BJ (cell line): ENCODE data around the gene SF3B6. TPM values are rescaled to one million over a fixed set of nuclear protein-coding genes. Genes with fewer than 3 reads are reported as not detected.
A peak's percentile ranks its signal among the peaks of the same experiment; 100 is the strongest.

Experiments
- CTCF ChIA-PET: fragments of 350-600 bp; formaldehyde crosslinking; extraction: SDS; loops from one replicate; lab custom pipeline; 2021; ENCODE audit warnings: antibody characterized with exemption, inconsistent platforms; lab: Yijun Ruan, JAX
- POLR2A ChIA-PET: fragments of 300-600 bp; sonication (Branson Sonifier 250); formaldehyde crosslinking; extraction: SDS; loops from one replicate; lab custom pipeline; 2021; ENCODE audit warnings: antibody characterized with exemption; lab: Charles Lee
- DNase-seq: peaks from one replicate; pipeline ENCODE4 v3.0.0-alpha.2; 2011; ENCODE audit warnings: low read depth
- H3K27me3 ChIP-seq: 2 replicates; pipeline ENCODE4 v1.6.0; 2011; ENCODE audit warnings: low read length; ENCODE audit not compliant: control insufficient read depth, insufficient read depth
- H3K36me3 ChIP-seq: 2 replicates; pipeline ENCODE4 v1.5.1; 2011; ENCODE audit warnings: low read length; ENCODE audit not compliant: control insufficient read depth, insufficient read depth
- H3K4me3 ChIP-seq: 2 replicates; pipeline ENCODE4 v1.5.1; 2011; ENCODE audit warnings: low read depth, mild to moderate bottlenecking, control low read depth, low read length
- CTCF ChIP-seq: IDR thresholded peaks from 2 replicates; pipeline ENCODE4 v1.5.1; 2011; ENCODE audit warnings: low read depth, mild to moderate bottlenecking, control low read depth, inconsistent platforms, low read length, moderate library complexity; ENCODE audit not compliant: insufficient read depth
- polyA plus RNA-seq: library from polyadenylated mRNA; depleted of rRNA; stranded (reverse); fragments of >200 nt; gene quantifications from 2 replicates; pipeline ENCODE4 v1.2.3, GENCODE V29; 2011

Gene SF3B6
- polyA plus RNA-seq, 1 experiment: 107 TPM

GRCh38 chr2:24122366-24123194 is 46.5 kb upstream of the SF3B6 start:
- POLR2A ChIA-PET: no interaction called here
- no peaks in the 10 kb centered on the region for H3K36me3 ChIP-seq
- DNase-seq: no peak
- H3K27me3 ChIP-seq: no peaks in the 10 kb centered on the region
- H3K4me3 ChIP-seq: peak overlapping the region; percentile 82
- no peak for TF ChIP-seq CTCF
- CTCF ChIA-PET: interaction anchor here (1.0 to 2.5 kb wide), 2 partner anchors 9 to 38 kb away, joined by 3 to 17 read pairs; partner anchors contain the start of gene TP53I3

- POLR2A ChIA-PET: no interaction called here
- Histone ChIP-seq H3K27me3 (no peaks in the 10 kb centered on the region), H3K36me3 (no peaks in the 10 kb centered on the region), H3K4me3 (no peak overlapping the region)
- no peak for TF ChIP-seq CTCF
- CTCF ChIA-PET: interaction anchor here (2.5 kb wide), 1 partner anchor 37 kb away, joined by 17 read pairs; the partner anchor contains the start of gene TP53I3
- no peak for DNase-seq
These were observed 45.3 kb upstream of the SF3B6 start for GRCh38 chr2:24121469-24121868.

- no peaks in the 10 kb centered on the region for H3K36me3 ChIP-seq
- DNase-seq: no peak
- ChIA-PET CTCF (interaction anchor here (2.5 kb wide), 1 partner anchor 37 kb away, joined by 17 read pairs; the partner anchor contains the start of gene TP53I3), POLR2A (interaction anchor here (0.6 kb wide), 1 partner anchor 89 kb away, joined by 3 read pairs; no protein-coding TSS in a partner anchor)
- H3K27me3 ChIP-seq: no peaks in the 10 kb centered on the region
- H3K4me3 ChIP-seq: no peak overlapping the region
- TF ChIP-seq CTCF: no peak
These were observed 44.9 kb upstream of the SF3B6 start for GRCh38 chr2:24121066-24121465.

GRCh38 chr2:24117902-24118301 is 41.8 kb upstream of the SF3B6 start:
- no peak for DNase-seq
- TF ChIP-seq CTCF: no peak
- Histone ChIP-seq H3K27me3 (no peaks in the 10 kb centered on the region), H3K36me3 (no peaks in the 10 kb centered on the region), H3K4me3 (no peak overlapping the region)
- CTCF ChIA-PET: interaction anchor here (1.8 kb wide), 1 partner anchor 33 kb away, joined by 7 read pairs; the partner anchor contains the start of gene TP53I3
- POLR2A ChIA-PET: no interaction called here

GRCh38 chr2:24115057-24115456 is 38.9 kb upstream of the SF3B6 start:
- no peak for TF ChIP-seq CTCF
- Histone ChIP-seq H3K4me3 (no peak overlapping the region), H3K27me3 (no peaks in the 10 kb centered on the region), H3K36me3 (no peaks in the 10 kb centered on the region)
- ChIA-PET POLR2A (no interaction called here), CTCF (interaction anchor here (0.6 to 1.5 kb wide), 3 partner anchors 23 to 30 kb away, joined by 3 to 4 read pairs (median 3); partner anchors contain the start of gene TP53I3)
- no peak for DNase-seq
